ENCODE data around the gene MIEF2.
"Not testable (repeated sequence)": the region's sequence is repeated elsewhere in the genome, so short reads cannot be mapped to it uniquely, and the experiment has no call there.

Gene MIEF2, protein sequence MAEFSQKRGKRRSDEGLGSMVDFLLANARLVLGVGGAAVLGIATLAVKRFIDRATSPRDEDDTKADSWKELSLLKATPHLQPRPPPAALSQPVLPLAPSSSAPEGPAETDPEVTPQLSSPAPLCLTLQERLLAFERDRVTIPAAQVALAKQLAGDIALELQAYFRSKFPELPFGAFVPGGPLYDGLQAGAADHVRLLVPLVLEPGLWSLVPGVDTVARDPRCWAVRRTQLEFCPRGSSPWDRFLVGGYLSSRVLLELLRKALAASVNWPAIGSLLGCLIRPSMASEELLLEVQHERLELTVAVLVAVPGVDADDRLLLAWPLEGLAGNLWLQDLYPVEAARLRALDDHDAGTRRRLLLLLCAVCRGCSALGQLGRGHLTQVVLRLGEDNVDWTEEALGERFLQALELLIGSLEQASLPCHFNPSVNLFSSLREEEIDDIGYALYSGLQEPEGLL

DNA sequence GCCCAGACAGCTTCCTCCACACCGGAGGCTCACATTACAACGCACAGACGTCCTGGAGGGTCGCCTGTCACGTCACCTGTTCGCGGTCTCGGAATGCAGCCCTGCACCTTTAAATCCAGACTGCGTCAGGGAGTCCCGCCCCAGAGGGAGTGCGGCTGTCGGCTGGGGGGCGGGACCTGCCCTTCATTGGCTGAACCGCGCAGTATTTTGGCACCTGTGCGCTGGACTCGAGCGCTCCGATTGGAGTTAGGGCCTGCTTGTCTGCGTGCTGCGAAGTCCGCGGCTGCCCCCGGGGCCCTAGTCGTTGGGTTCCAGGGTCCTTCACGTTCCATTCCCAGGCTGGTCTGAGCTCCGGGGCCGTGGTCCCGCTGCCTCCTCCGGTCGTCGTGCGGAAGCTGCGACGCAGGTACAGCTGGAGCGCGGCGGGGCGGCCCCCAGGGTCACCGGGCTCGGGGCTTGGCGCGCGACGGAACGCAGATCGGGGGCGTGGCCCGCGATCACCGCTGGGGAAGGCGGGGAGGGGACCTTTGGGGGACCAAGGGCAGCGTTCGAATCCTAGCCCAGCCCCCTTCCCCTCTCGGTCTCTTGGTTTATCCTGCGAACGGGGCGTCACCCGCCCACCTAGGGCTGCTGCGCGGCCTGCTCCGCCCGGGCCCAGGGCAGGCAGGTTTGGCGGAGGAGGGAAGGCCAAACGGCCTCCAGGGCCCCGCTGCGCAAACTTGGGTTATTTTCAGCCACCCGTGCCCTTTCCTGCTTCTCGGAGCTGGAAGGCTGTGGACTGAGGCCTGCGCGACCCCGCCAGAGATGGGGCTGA lies at the start of gene MIEF2:
TSS of gene MIEF2 (plus strand) at position 331 of the 814 bp plus-strand sequence. CDS start 2,059 bp downstream, outside the sequence.
- peak; percentile 87 for DNase-seq (ENCODE audit: low read depth)

DNA sequence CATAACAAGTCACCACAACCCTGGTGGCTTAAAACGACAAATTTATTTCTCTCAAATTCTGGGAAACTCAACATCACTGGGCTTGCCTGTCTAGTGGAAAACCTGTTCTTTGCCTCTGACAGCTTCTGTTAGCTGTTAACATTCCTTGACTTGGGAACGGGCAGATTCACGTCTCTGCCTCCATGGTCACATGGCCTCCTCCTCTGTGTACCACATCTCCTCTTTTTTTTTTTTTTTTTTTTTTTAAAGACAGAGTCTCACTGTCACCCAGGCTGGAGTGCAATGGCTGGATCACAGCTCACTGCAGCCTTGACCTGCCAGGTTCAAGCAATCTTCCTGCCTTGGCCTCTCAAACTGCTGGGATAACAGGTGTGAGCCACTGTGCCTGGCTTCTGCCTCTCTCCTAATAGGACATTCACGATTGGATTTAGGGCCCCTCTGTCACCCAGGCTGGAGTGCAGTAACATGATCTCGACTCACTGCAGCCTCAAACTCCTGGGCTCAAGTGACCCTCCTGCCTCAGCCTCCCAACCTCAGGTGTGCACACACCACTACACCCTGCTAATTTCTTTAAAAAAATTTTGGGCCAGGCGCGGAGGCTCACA lies 46.7 kb upstream of the MIEF2 start:
- DNase-seq (ENCODE audit: low read depth): no peak

DNA sequence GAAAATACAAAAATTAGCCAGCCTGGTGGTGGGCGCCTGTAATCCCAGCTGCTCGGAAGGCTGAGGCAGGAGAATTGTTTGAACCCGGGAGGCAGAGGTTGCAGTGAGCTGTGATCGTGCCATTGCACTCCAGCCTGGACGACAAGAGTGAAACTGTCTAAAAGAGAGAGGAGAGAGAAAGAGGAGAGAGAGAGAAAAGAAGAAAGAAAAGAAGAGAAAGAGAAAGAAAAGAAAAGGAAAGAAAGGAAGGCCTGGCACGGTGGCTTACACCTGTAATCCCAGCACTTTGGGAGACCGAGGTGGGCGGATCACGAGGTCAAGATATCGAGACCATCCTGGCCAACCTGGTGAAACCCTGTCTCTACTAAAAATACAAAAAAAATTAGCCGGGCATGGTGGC lies 43.6 kb upstream of the MIEF2 start:
- DNase-seq (ENCODE audit: low read depth): not testable (repeated sequence)

DNA sequence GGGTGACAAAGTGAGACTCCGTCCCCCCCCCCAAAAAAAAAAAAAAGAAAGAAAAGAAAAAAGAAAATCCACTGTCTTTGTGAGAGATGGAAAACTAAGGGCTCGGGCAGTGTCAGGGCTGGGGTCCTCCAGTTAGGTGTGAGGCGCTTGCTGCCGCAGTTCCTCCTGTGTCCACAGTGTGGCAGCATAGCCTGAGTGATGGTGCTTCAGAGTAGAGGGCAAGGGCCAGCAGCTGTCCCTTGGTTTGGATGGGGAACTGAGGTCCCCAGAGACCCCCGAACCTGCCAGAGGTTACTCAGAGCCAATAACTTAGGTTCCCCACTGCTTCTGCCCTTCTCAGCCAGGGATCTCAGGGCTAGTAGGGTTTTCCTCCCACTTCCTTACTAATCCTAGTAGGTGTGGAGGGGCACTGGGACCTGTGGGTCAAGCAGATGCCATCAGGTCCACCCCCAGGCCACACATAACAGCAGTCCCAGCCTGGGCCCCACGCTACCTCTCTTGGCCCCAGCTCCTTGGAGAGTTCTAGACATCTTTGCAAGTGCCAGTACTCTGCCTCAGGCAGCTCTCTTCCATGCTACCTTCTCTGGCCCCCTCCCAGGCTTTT lies 42.9 kb upstream of the MIEF2 start:
- peak; percentile 47 for DNase-seq (ENCODE audit: low read depth)

DNA sequence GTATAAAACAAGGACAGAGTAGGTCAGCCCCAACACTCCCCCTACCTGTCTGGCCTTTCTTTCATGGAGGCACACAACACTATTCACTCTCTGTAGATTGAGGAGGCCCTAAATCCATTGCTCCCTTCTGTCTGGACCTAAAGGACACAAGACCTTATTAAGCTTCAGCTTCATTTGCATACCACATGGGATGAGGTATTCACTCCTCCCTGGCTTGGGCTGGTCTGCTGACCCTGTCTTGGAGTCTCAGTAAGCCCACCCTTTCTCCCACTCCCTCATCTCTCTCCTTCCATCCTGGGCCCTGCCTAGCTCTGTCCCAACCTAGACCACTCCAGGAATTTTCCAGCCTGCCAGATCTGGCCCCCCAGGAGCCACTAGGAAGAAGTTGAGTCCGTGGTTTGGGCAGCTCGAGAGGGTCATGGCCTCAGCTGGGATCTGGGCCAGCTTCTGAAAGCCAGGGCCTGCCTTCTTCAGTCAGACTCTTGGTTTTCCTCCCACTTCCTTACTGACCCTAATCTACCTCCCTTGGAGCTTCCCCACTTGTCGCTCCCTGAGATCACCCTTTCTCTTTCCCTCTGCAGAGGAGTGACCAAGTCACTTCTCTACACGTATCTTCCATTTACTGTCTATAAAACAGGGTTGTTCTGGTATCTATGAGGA lies 41.6 kb upstream of the MIEF2 start:
- no peak for DNase-seq (ENCODE audit: low read depth)

DNA sequence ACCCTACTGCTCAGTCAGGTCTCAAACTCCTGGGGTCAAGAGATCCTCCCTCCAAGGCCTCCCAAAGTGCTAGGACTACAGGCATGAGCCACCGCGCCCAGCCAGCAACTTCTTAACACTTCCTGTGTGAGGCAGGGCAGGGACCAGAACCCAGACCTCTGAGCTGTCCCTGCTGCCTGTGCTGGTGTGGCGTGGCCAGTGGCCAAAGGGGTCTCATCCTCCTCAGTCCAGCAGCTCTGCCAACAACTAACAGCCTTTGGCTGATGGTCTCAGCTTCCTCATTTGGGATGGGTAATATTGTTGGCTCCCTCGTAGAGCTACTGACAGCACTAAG lies 36.4 kb upstream of the MIEF2 start:
- no peak for DNase-seq (ENCODE audit: low read depth)

DNA sequence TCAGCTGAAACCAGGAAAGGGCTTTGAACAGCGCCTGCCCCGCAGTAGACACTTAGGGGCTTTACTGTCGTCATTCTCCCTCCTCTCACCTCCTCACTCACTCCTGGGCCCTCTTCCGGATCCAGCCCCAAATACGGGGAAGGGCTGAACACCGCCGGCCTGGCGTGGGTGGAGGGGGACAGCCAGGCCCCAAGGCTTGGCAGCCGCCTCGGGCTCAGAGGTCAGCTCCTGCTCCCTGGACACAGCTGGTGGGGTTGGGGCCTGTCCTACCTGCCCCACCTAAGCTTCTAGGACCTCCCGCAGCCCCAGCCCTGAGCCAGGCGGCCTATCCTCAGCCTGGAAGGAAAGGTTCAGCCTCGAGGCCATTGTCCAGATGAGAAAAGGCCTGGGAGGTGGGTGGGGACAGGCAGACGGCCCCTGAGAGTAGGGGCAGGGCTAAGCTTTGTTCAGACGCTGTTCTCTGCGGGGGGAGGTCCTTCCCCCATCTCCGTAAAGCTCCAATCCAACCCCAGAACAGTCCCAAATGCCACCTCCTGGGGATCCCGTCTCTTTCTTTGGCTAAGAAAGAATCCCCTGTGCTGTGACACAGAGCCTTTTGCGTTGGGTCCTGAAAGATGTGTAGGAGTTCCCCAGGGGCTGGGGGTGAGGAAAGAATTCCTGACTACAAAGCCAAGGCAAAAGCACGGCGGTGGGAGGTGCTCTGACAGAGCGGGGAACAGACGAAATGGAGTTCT lies 35.9 kb upstream of the MIEF2 start:
- DNase-seq (ENCODE audit: low read depth): no peak

DNA sequence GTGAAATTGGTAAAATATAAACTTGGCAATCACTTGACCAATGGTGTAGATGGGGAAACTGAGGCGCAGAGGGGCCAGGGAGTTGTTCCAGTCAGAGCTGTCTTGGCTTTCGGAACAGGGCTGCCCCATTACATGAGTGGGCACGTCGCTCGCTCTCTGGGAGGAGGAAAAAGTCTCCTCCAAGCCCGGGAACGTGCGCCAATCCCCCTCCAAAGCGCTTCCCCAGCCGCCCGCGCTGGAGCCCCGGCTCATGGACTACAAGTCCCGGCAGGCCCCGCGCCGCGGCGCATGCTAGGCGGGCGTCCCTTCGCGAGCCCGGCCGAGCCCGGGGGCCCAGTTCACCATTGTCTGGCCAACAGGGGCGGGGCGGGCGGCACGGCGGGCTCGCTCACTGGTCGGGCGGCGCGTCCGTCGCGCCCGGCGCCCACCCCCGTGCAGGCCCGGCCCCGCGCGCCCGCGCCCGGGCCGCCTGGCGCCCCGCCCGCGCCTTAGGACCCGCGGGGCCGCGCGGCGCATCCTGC lies 35.3 kb upstream of the MIEF2 start, which contains the start of gene LLGL1:
TSS of gene LLGL1 (plus strand) at position 515 of the 521 bp plus-strand sequence. CDS start 48 bp downstream, outside the sequence.
- DNase-seq (ENCODE audit: low read depth): peak; percentile 91

DNA sequence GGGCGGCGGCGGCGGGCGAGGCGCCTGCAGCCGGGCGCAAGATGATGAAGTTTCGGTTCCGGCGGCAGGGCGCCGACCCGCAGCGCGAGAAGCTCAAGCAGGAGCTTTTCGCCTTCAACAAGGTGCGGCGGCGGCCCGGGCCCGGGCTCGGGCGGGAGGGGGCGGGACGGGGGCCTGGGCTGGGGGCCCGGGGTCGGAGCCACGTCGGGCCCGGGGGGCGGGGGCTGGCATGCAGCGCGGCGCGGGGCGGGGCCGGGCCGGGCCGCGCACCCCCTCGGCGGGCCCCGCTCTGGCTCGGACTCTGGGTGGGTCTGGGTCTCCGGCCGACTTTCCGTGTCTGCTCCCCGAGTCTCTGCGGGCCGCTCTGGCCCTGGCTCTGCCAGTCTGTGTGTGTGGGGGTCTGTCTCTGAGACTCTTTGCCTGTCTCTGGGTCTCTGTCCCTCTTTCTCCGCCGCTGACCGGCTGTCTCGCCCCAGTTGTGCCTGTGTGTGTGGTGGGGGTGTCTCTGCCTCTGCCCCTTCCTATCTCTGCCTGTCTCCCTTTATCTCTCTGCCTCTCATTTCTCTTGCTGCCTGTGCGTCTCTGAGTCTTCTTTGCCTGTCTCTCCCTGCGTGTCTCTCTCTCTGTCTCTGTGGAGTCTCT lies 34.7 kb upstream of the MIEF2 start:
- no peak for DNase-seq (ENCODE audit: low read depth)

DNA sequence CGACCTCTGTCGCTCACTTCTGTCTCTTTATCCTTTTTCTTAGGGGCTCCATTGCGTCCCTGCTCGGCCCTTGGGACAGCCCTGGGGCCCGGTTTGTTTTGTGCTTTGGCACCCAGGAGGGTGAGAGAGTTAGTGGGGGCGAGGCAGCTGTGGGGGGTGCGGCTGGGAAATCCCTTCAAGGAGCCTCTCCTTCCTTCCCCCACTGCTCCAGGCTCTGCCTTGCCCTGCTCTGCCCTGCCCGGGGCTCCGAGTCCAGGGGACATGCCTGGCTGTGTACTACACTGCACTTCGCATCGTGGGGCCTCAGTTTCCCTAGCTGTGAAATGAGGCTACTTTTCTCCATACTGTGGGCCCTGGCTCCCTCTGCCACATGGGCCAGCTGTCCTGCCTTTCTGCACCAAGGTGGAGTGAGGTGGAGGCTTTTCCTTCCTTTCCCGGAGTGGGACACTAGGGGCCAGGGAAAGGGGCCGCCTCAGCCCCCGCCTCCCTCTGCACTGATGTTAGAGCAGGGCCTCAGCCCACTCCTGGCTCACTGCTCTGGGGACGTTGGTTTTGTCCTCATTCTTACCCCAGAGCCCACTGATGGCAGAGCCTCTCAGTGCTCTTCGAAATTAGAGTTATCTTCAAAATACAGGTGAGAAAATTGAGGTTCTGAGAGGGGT lies 34.0 kb upstream of the MIEF2 start:
- no peak for DNase-seq (ENCODE audit: low read depth)

DNA sequence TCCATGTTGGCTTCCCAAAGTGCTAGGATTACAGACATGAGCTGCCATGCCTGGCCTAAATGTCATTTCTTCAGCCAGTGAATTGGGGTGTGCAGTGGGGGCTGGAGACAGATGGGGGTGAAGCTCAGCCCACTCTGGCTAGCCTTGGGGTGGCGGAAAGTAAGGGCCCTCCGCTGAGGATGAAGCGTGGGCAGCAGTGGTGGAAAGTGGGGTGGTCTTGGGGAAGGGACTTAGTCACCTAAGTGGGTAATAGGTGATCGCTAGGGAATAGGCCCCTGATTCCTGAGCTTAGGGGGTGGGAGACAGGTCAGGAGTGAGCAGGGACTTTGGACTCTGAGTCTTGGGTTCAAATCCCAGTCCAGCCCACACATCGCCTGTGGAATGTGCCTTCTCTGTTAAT lies 32.8 kb upstream of the MIEF2 start:
- DNase-seq (ENCODE audit: low read depth): no peak

DNA sequence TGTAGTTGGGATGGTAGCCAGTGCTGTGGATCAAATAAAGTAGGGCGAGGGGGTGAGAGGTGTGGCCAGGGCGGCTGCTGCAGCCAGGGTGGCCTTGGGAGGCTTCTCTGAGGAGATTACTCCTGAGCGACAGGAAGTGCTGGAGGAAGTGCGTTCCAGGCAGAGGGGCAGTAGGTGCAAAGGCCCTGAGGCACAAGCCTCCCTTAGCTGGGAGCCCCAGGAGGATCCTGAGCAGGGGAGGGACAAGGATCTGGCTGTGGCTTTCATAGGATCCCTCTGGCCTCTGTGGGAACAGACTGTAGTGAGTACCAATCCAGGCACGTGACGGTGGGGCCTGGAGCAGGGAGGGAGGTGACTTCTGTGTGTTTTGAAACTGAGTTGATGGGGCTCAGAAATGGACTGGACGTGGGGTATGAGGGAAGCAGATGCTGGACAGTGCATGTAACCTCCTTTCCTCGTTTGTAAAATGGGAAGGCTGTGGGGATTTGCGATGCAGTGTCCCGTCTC lies 32.2 kb upstream of the MIEF2 start:
- no peak for DNase-seq (ENCODE audit: low read depth)

DNA sequence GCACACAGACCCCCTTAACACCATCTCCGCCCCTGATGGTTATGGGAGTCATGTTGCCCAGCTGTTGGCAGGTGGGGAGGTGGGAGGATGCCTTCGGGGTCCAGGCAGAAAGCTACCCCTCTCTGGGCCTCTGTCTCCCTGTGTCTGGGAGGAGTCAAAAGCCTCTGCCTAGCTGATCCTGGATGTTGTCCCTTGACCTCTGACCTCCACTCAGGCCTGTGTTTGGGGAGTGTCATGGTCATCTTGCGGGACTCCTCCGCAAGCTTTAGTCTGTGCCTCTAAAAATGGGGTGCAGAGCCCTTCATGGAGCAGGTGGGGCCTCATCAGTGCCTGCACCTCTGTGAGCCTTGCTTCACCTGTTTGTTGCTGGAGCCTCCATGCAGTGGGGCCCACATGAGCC lies 31.2 kb upstream of the MIEF2 start:
- no peak for DNase-seq (ENCODE audit: low read depth)

DNA sequence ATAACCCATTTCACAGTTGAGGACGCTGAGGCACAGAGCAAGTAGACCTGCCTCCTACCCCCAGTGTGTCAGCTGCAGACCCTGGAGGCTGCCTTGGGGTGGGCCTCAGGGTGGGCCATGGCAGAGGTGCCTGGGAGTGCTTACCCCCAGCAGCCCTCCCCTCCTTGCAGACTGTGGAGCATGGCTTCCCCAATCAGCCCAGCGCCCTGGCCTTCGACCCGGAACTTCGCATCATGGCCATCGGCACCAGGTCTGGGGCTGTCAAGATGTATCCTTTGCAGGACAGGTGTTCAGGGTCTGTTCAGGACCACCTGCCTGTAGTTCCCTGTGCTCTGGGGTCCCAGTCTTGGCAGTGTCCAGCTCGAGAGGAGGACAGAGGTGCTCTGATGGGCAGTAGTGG lies 30.7 kb upstream of the MIEF2 start:
- DNase-seq (ENCODE audit: low read depth): no peak

DNA sequence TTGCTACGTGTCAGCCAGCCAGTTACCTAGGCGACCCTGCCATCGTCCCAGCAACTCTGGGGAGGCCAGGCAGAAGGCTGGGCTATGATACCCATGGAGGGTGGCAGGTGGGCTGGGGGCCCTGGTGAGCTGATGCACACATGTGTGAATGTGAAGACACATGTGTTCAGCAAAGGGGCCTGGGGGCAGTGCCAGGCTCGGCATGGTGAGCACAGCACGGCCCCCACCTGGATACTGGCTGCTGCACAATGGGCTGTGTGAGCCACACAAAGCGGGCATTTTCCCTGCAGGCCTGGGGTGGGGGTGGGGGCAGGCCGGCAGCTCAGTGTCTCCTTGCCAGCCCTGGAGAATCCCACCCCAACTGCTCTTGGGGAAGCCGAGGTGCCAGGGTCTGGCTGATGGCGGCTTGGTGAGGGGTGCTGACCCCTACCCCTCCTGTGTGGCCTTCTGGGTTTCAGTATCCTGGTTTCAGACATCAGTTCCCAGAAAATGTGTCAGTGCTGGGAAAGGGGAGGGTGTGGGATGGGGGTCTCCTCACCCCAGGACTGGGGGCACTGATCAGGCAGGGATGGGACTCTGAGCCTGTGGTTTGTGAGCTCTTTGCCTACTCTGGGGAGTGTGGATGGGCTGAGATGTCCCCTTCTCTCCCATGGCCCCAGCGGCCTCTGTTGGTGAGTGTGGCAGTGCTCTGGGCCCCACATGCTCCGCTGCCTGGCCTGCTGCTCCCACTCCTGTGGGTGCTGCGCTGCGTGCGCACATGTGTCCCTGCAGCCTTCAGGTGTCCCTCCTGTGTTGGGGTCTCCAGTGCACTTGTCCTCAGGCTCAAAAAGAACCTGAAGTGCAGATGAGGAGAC lies 29.9 kb upstream of the MIEF2 start:
- no peak for DNase-seq (ENCODE audit: low read depth)

DNA sequence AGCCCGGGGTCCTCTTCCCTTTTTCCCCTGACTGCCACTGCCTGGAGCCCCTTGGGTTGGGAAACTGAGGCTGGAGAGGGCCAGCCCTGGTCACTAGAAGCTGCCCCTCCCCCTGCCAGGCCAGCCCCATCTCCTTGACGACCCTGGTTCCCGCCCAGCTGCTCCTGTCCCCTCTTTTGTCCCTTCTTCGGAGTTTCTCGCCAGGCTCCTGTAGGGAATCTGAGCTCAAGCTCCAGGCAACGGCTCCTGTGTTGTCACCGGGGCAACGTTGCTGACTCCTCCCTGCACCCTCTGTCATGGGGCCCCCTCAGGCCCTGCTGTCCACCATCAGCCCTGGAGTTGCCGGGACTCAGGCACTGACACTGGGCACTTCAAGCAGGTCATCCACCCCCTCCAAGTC lies 29.3 kb upstream of the MIEF2 start:
- no peak for DNase-seq (ENCODE audit: low read depth)

DNA sequence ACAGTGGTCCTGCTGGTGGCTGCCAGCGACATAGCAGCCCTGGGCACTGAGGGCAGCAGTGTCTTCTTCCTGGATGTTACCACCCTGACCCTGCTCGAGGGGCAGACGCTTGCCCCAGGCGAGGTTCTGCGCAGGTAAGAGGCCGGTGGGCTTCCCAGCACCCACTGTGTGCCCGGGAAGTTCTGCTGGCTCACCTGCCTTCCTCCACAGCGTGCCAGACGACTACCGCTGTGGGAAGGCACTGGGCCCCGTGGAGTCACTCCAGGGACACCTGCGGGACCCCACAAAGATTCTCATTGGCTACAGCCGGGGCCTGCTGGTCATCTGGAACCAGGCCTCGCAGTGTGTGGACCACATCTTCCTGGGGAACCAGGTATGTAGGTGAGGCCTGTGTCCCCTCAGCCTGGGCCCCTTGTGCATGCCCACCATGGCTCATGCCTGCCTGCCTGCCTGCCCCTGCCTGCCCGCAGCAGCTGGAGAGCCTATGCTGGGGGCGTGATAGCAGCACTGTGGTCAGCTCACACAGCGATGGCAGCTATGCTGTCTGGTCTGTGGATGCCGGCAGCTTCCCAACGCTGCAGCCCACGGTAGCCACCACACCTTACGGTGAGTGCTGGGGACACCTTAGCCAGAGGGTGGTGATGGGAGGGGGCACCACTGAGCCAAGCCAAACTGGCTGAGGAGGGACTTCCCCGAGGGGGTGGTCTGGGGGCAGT lies 26.5 kb upstream of the MIEF2 start:
- DNase-seq (ENCODE audit: low read depth): no peak

DNA sequence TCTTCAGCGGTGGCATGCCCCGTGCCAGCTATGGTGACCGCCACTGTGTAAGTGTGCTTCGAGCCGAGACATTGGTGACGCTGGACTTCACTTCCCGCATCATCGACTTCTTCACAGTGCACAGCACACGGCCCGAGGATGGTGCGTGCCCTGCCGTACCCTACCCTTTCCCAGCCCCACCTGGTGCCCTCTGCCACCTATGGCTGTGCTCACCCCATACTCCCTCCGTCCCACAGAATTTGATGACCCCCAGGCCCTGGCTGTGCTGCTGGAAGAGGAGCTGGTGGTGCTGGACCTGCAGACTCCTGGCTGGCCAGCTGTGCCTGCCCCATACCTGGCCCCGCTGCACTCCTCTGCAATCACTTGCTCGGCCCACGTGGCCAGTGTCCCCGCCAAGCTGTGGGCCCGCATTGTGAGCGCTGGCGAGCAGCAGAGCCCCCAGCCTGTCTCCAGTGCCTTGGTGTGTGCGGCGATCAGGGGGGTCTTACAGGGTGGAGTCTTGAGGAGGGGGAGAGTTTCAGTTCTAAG lies 25.5 kb upstream of the MIEF2 start:
- DNase-seq (ENCODE audit: low read depth): no peak
